LNCaP clone FGC (cell line): ENCODE measurements around the gene STXBP4.
A peak's percentile ranks its signal among the peaks of the same experiment; 100 is the strongest.

ENCODE experiments used
- DNase-seq: peaks from one replicate; pipeline ENCODE4 v3.0.0-alpha.2; 2011; ENCODE audit warnings: low read depth
- H3K4me3 ChIP-seq: 2 replicates; pipeline ENCODE4 v1.5.1; 2011; ENCODE audit warnings: mild to moderate bottlenecking, low read depth, low read length, control low read depth
- CTCF ChIP-seq: IDR thresholded peaks from 2 replicates; pipeline ENCODE4 v1.5.1; 2012; ENCODE audit warnings: mild to moderate bottlenecking; ENCODE audit not compliant: control insufficient read depth, insufficient read depth; ENCODE audit errors: extremely low read depth

Gene STXBP4

GRCh38 chr17:54968262-54968987 is at the start of gene STXBP4, which contains the start of gene COX11:
TSS of gene STXBP4 (plus strand) at chr17:54968765. CDS start at chr17:54986220, 17,455 bp downstream.
TSS of gene COX11 (minus strand) at chr17:54968654. CDS start at chr17:54968646, 8 bp downstream.
- peak; percentile 91 for DNase-seq
- H3K4me3 ChIP-seq: peak within 1 kb of the TSS; percentile 84

GRCh38 chr17:54919425-54919824 is 49.1 kb upstream of the STXBP4 start:
- no peak for TF ChIP-seq CTCF
- no peak for DNase-seq
- H3K4me3 ChIP-seq: no peak overlapping the region

More at GRCh38 chr17:54968262-54968987, at the start of gene STXBP4, which contains the start of gene COX11:
- TF ChIP-seq CTCF: no peak; the same call in 1 of the 2 replicates

- no peak overlapping the region for H3K4me3 ChIP-seq
- DNase-seq: no peak
- TF ChIP-seq CTCF: no peak
Observed at GRCh38 chr17:54920819-54921218, 47.7 kb upstream of the STXBP4 start.

GRCh38 chr17:54924405-54924804 is 44.2 kb upstream of the STXBP4 start:
- no peak overlapping the region for H3K4me3 ChIP-seq
- TF ChIP-seq CTCF: no peak
- DNase-seq: no peak

GRCh38 chr17:54927525-54927924 is 41.0 kb upstream of the STXBP4 start:
- no peak for DNase-seq
- no peak for TF ChIP-seq CTCF
- no peak overlapping the region for H3K4me3 ChIP-seq

GRCh38 chr17:54932711-54933110 is 35.9 kb upstream of the STXBP4 start:
- H3K4me3 ChIP-seq: no peak overlapping the region
- TF ChIP-seq CTCF: no peak
- DNase-seq: no peak

- DNase-seq: no peak
- H3K4me3 ChIP-seq: no peak overlapping the region
- no peak for TF ChIP-seq CTCF
Observed at GRCh38 chr17:54933921-54934320, 34.6 kb upstream of the STXBP4 start.
